H1 (cell line): Measurements from ENCODE around the gene IFNA2. TPM values are rescaled to one million over a fixed set of nuclear protein-coding genes. Genes with fewer than 3 reads are reported as not detected.

Experiments
- CTCF ChIA-PET: fragments of 300-600 bp; sonication (Branson Sonifier 250); formaldehyde crosslinking; loops from one replicate; lab custom pipeline; 2021; ENCODE audit not compliant: partially characterized antibody; lab: Charles Lee
- POLR2A ChIA-PET: fragments of 300-600 bp; sonication (Branson Sonifier 250); formaldehyde crosslinking; loops from one replicate; lab custom pipeline; 2021; ENCODE audit warnings: inconsistent platforms; ENCODE audit not compliant: partially characterized antibody; lab: Charles Lee
- DNase-seq, 2 experiments: peaks; one replicate each; pipeline versions ENCODE4 v3.0.0 to v3.0.0-alpha.2; 2010 to 2022; ENCODE audit warnings: low spot score in 2 of 2, low read depth in 1 of 2, mixed read lengths in 1 of 2
- FAIRE-seq: peaks from 2 replicates; lab custom pipeline; 2011; peaks lifted over from hg19 to GRCh38; lab: Jason Lieb, UNC
- H2AFZ ChIP-seq: 2 replicates; pipeline ENCODE4 v1.8.1; 2012; ENCODE audit warnings: low read length, inconsistent platforms
- H2AK5ac ChIP-seq: 2 replicates; pipeline ENCODE4 v1.6.1; 2013; ENCODE audit warnings: low read depth, low read length
- H2BK120ac ChIP-seq: replicated peaks from 2 replicates; pipeline ENCODE3; 2013; ENCODE audit warnings: low read depth, low read length, inconsistent platforms
- H2BK12ac ChIP-seq: 2 replicates; pipeline ENCODE4 v1.6.1; 2013; ENCODE audit warnings: low read depth, low read length
- H2BK15ac ChIP-seq: 2 replicates; pipeline ENCODE4 v1.6.1; 2013; ENCODE audit warnings: low read length
- H2BK20ac ChIP-seq: 2 replicates; pipeline ENCODE4 v1.6.1; 2013; ENCODE audit warnings: low read length
- H2BK5ac ChIP-seq: 2 replicates; pipeline ENCODE4 v1.6.1; 2013; ENCODE audit warnings: low read depth, low read length
- H3K14ac ChIP-seq: 2 replicates; pipeline ENCODE4 v1.6.1; 2013; ENCODE audit warnings: inconsistent platforms; ENCODE audit not compliant: insufficient read length
- H3K18ac ChIP-seq: 2 replicates; pipeline ENCODE4 v1.6.1; 2013; ENCODE audit warnings: low read length; ENCODE audit errors: extremely low read depth
- H3K23ac ChIP-seq: 2 replicates; pipeline ENCODE4 v1.6.1; 2013; ENCODE audit warnings: inconsistent platforms; ENCODE audit not compliant: insufficient read length
- H3K23me2 ChIP-seq: 2 replicates; pipeline ENCODE4 v1.6.1; 2013; ENCODE audit warnings: low read depth, low read length
- H3K27ac ChIP-seq: 2 replicates; pipeline ENCODE4 v1.6.1; 2011; ENCODE audit warnings: low read depth, low read length, inconsistent platforms
- H3K27me3 ChIP-seq, 4 experiments: replicated peaks in 1 of 4; 1 replicate in 1 of 4; 2 replicates in 3 of 4; pipeline versions ENCODE4 v1.6.1 to v1.8.1; 2011 to 2013; ENCODE audit warnings: low read length in 3 of 4, mild to moderate bottlenecking in 3 of 4, inconsistent platforms in 2 of 4, mixed read lengths in 2 of 4, moderate library complexity in 1 of 4; ENCODE audit not compliant: control insufficient read depth in 3 of 4, insufficient read depth in 3 of 4; ENCODE audit errors: extremely low read depth in 1 of 4
- H3K36me3 ChIP-seq, 4 experiments: 2 replicates each; pipeline versions ENCODE4 v1.6.1 to v1.8.1; 2011 to 2013; ENCODE audit warnings: mild to moderate bottlenecking in 4 of 4, low read length in 3 of 4, moderate library complexity in 2 of 4, control low read depth in 1 of 4, inconsistent platforms in 1 of 4; ENCODE audit not compliant: insufficient read depth in 4 of 4, control insufficient read depth in 2 of 4
- H3K4ac ChIP-seq: replicated peaks from 2 replicates; pipeline ENCODE3; 2013; ENCODE audit warnings: low read length, low read depth, mixed read lengths, inconsistent platforms; ENCODE audit not compliant: insufficient read length
- H3K4me1 ChIP-seq, 4 experiments: replicated peaks in 1 of 4; 1 replicate in 1 of 4; 2 replicates in 3 of 4; pipeline versions ENCODE4 v1.6.1 to v1.8.1; 2011 to 2013; ENCODE audit warnings: low read length in 3 of 4, inconsistent platforms in 2 of 4, mixed read lengths in 1 of 4; ENCODE audit not compliant: insufficient read depth in 4 of 4, control insufficient read depth in 3 of 4
- H3K4me2 ChIP-seq, 2 experiments: 2 replicates each; pipeline versions ENCODE4 v1.6.1 to v1.8.1; 2011 to 2013; ENCODE audit warnings: low read depth in 2 of 2, low read length in 2 of 2, control low read depth in 1 of 2, inconsistent platforms in 1 of 2, mild to moderate bottlenecking in 1 of 2; ENCODE audit not compliant: insufficient read depth in 1 of 2
- H3K4me3 ChIP-seq, 4 experiments: fragments of 200-600, 300-600 bp in 1 of 4; sonication (generic), shearing (Covaris generic), sonication (Bioruptor Twin) in 1 of 4; 2 replicates each; pipeline versions ENCODE4 v1.5.1 to v1.8.1; 2011 to 2016; ENCODE audit warnings: low read length in 4 of 4, low read depth in 3 of 4, control low read depth in 2 of 4, inconsistent platforms in 2 of 4, mild to moderate bottlenecking in 2 of 4, mixed read lengths in 1 of 4, moderate library complexity in 1 of 4; ENCODE audit not compliant: insufficient read depth in 2 of 4; ENCODE audit errors: extremely low read depth in 1 of 4
- H3K56ac ChIP-seq: replicated peaks from 2 replicates; pipeline ENCODE3; 2013; ENCODE audit warnings: low read depth, mild to moderate bottlenecking, mixed read lengths, low read length, inconsistent platforms; ENCODE audit not compliant: insufficient read length
- H3K79me1 ChIP-seq: 2 replicates; pipeline ENCODE4 v1.6.1; 2013; ENCODE audit warnings: low read depth, low read length, control low read depth
- H3K79me2 ChIP-seq, 2 experiments: 2 replicates each; pipeline versions ENCODE4 v1.6.1 to v1.8.1; 2012 to 2013; ENCODE audit warnings: low read length in 2 of 2, mild to moderate bottlenecking in 2 of 2, inconsistent platforms in 1 of 2; ENCODE audit not compliant: insufficient read depth in 2 of 2, control insufficient read depth in 1 of 2
- H3K9ac ChIP-seq, 4 experiments: replicated peaks in 1 of 4; 1 replicate in 1 of 4; 2 replicates in 3 of 4; pipeline versions ENCODE4 v1.6.1 to v1.8.1; 2011 to 2013; ENCODE audit warnings: low read depth in 3 of 4, low read length in 3 of 4, control low read depth in 2 of 4, mild to moderate bottlenecking in 2 of 4, moderate library complexity in 2 of 4, inconsistent platforms in 1 of 4; ENCODE audit errors: extremely low read depth in 1 of 4
- H3K9me3 ChIP-seq, 2 experiments: 2 replicates each; pipeline versions ENCODE4 v1.6.1 to v1.8.1; 2012 to 2013; ENCODE audit warnings: mild to moderate bottlenecking in 2 of 2, moderate library complexity in 2 of 2, control low read depth in 1 of 2, inconsistent platforms in 1 of 2, low read depth in 1 of 2, low read length in 1 of 2, mixed read lengths in 1 of 2; ENCODE audit not compliant: insufficient read depth in 2 of 2
- H4K20me1 ChIP-seq, 2 experiments: replicated peaks in 1 of 2; 2 replicates each; pipeline versions ENCODE3 to v1.8.1; 2011 to 2013; ENCODE audit warnings: inconsistent platforms in 2 of 2, low read length in 2 of 2, mild to moderate bottlenecking in 1 of 2; ENCODE audit not compliant: insufficient read depth in 2 of 2, control insufficient read depth in 1 of 2
- H4K5ac ChIP-seq: 2 replicates; pipeline ENCODE4 v1.6.1; 2013; ENCODE audit warnings: low read length, low read depth, mixed read lengths, inconsistent platforms; ENCODE audit not compliant: insufficient read length
- H4K8ac ChIP-seq: 2 replicates; pipeline ENCODE4 v1.8.0; 2013; ENCODE audit warnings: mild to moderate bottlenecking, moderate library complexity, low read length, inconsistent platforms; ENCODE audit not compliant: insufficient read depth; ENCODE audit errors: extremely low read depth
- H4K91ac ChIP-seq: replicated peaks from 2 replicates; pipeline ENCODE3; 2013; ENCODE audit warnings: low read length, mixed read lengths, inconsistent platforms; ENCODE audit not compliant: insufficient read length
- ATF2 ChIP-seq: IDR thresholded peaks from 2 replicates; pipeline ENCODE4 v1.6.1; 2012; ENCODE audit warnings: low read length, inconsistent platforms
- E2F6 ChIP-seq: IDR thresholded peaks from 2 replicates; pipeline ENCODE4 v1.6.1; 2012; ENCODE audit warnings: inconsistent platforms
- JUN ChIP-seq: IDR thresholded peaks from 2 replicates; pipeline ENCODE4 v1.6.1; 2011; ENCODE audit warnings: low read depth, mild to moderate bottlenecking, improper control_type of control experiment, low read length
- POU5F1 ChIP-seq: IDR thresholded peaks from 2 replicates; pipeline ENCODE4 v1.6.1; 2011; ENCODE audit warnings: low read depth, mild to moderate bottlenecking, low read length, moderate library complexity
- RFX5 ChIP-seq: IDR thresholded peaks from 2 replicates; pipeline ENCODE4 v1.6.1; 2011; ENCODE audit warnings: low read depth, low read length, improper control_type of control experiment, borderline replicate concordance
- RNF2 ChIP-seq: fragments of 200-900, 300-1000 bp; sonication (generic); IDR thresholded peaks from 2 replicates; pipeline ENCODE4 v1.7.1; 2016; ENCODE audit warnings: borderline replicate concordance, low read depth, mild to moderate bottlenecking, antibody characterized with exemption, low read length; ENCODE audit not compliant: poor library complexity, severe bottlenecking; ENCODE audit errors: missing control alignments
- WGBS, 2 experiments: shearing (Covaris generic) in 1 of 2; methylation state at CpG; one replicate each; pipeline versions ENCODE4 v1.1.6 to v1.1.7; 2013 to 2015; ENCODE audit warnings: low lambda C conversion rate in 2 of 2, mixed read lengths in 2 of 2, inconsistent platforms in 1 of 2, low coverage in 1 of 2, missing lambda C conversion rate in 1 of 2; ENCODE audit not compliant: insufficient replicate concordance in 2 of 2, insufficient coverage in 1 of 2, insufficient read length in 1 of 2; ENCODE audit errors: extremely low coverage in 1 of 2, missing lambda C conversion rate in 1 of 2; 5-methylcytosine and 5-hydroxymethylcytosine counted together
- polyA plus RNA-seq, 7 experiments: library from polyadenylated mRNA; depleted of rRNA in 3 of 7; stranded (reverse) in 5 of 7; unstranded in 2 of 7; fragments of >200 nt in 5 of 7; fragments of 200-250 nt in 2 of 7; gene quantifications; 1 replicate in 5 of 7; 2 replicates in 1 of 7; 4 replicates in 1 of 7; pipeline versions ENCODE4 v1.2.1 to v1.2.3, GENCODE V29; 2011 to 2013; ENCODE audit warnings: missing spikeins in 2 of 7, mixed read lengths in 2 of 7
- total RNA-seq: library from RNA; stranded (reverse); fragmentation: NEBNext Ultra II Directional; extraction: Animal tissue kit (Norgen Biotek cat#: 25700); gene quantifications from 2 replicates; pipeline ENCODE4 v1.2.1, GENCODE V29; 2021

IFNA2 gene
- total and polyA plus RNA-seq, 2 of the 8 experiments (the other 6 are each of a cell fraction or from before 2014, with no cell fraction given), result not detected

GRCh38 chr9:21408817-21409216 lies 23.6 kb upstream of the IFNA2 start, which contains the start of gene IFNA8:
IFNA8 (plus strand) TSS chr9:21409117; CDS start chr9:21409177, 60 bp downstream.
- FAIRE-seq, result no peak

More at GRCh38 chr9:21408817-21409216, 23.6 kb upstream of the IFNA2 start, which contains the start of gene IFNA8:
- Histone ChIP-seq H3K27ac (no peak within 1 kb of the TSS), H3K27me3 (no peaks in the 10 kb centered on the region), H2BK20ac (no peak within 1 kb of the TSS), H2AK5ac (no peak within 1 kb of the TSS), H3K4ac (no peak within 1 kb of the TSS), H3K9ac (no peak within 1 kb of the TSS), H4K91ac (no peak within 1 kb of the TSS), H2BK12ac (no peak within 1 kb of the TSS), H2AFZ (no peak within 1 kb of the TSS), H4K5ac (no peak within 1 kb of the TSS), H3K18ac (no peak within 1 kb of the TSS), H3K14ac (no peak within 1 kb of the TSS), H3K79me1 (no peaks in the 10 kb centered on the region), H3K4me3 (no peak within 1 kb of the TSS), H4K20me1 (no peaks in the 10 kb centered on the region), H3K79me2 (no peaks in the 10 kb centered on the region), H3K4me1 (no peaks in the 10 kb centered on the region), H2BK120ac (no peak within 1 kb of the TSS), H2BK15ac (no peak within 1 kb of the TSS), H3K56ac (no peak within 1 kb of the TSS), H3K9me3 (no peaks in the 10 kb centered on the region), H4K8ac (no peak within 1 kb of the TSS), H2BK5ac (no peak within 1 kb of the TSS), H3K4me2 (no peak within 1 kb of the TSS), H3K23me2 (no peaks in the 10 kb centered on the region), H3K36me3 (no peaks in the 10 kb centered on the region), H3K23ac (no peak within 1 kb of the TSS)
- no peak for TF ChIP-seq RNF2
- no peak for TF ChIP-seq JUN
- TF ChIP-seq E2F6, result no peak
- TF ChIP-seq RFX5, result no peak
- no peak for TF ChIP-seq POU5F1
- TF ChIP-seq ATF2, result no peak
- ChIA-PET CTCF (interaction anchor here (0.8 to 2.4 kb wide), 7 partner anchors 13 to 226 kb away, joined by 3 to 8 read pairs (median 5); no protein-coding TSS in a partner anchor), POLR2A (no interaction called here)
- 100% methylated on average over 1 of the region's 1 CpG; no CpG with 5 or more reads in 1 of the 2 experiments for WGBS, 2 experiments
- DNase-seq, result no peak
